UCSD-AML1 (cell line): ENCODE data around the gene ZNF165.
"Not testable (repeated sequence)": the region's sequence is repeated elsewhere in the genome, so short reads cannot be mapped to it uniquely, and the experiment has no call there.

Experiments
- DNase-seq: peaks from one replicate; lab custom pipeline; 2025; ENCODE audit not compliant: unreplicated experiment; lab: John Stamatoyannopoulos, UW

The ZNF165 gene

DNA sequence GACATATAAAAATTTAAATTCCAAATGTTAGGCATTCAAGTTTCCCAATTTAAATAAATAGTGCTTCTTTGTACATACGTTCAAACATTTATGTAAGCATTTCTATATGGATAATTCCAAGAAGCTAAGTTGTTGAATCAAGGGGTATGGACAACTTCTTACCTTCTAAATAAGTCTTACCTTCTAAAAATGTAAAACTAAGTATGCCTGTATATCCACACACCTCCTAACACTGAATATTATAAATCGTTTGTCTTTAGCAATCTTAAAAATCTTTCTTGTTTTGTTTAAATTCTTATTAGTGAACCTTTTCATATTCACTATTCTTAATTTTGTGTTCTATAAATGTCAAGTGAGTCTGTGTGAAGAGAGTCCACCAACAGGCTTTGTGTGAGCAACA is 41.5 kb downstream of the ZNF165 start:
- DNase-seq, result no peak

DNA sequence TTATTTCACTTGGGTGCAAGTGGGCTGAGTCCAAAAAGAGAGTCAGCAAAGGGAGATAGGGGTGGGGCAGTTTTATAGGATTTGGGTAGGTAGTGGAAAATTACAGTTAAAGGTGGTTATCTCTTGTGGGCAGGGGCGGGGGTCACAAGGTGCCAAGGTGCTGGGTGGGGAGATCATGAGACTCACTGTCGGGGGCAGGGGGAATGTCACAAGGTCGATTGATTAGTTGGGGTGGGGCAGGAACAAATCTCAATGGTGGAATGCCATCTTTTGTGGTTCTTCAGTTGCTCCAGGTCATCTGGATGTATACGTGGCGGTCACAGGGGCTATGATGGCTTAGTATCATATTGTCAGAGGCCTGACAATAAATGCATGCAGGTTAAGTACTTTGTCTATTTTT is 41.9 kb downstream of the ZNF165 start:
- not testable (repeated sequence) for DNase-seq

DNA sequence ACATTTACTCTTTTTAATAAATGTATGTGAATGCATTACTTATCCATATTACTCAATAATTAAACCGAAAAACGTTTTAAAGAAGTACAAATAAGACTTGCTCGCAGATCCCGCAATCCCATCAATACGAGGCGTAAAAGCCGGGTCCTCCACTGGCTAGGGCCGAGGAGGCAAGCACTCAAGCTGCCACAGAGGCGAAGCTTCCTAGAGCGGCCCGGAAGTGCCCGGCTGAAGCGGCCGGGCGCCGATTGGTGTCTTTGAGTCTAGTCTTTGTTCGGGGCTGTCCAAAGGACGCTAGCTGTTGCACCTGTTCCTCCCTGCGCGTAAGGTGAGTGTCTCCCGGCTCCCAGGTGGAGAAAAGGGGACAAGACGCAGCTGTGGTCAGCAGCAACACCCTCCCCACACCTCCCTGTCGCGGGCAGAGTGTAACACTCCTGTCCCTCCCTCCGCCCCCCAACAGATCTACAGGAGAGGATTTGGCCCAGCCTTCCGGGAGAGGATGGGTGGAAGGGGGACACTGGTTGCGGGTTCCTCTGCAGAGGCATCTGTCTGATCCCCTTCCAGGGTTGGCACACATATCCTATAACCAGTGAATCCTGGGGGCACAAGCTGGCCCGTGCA is 44.1 kb downstream of the ZNF165 start, which contains the start of gene ZSCAN16:
Gene ZSCAN16, plus strand, starts transcription at position 260 of the 621 bp plus-strand sequence. CDS start 835 bp downstream, outside the sequence.
- peak; percentile 80 for DNase-seq

DNA sequence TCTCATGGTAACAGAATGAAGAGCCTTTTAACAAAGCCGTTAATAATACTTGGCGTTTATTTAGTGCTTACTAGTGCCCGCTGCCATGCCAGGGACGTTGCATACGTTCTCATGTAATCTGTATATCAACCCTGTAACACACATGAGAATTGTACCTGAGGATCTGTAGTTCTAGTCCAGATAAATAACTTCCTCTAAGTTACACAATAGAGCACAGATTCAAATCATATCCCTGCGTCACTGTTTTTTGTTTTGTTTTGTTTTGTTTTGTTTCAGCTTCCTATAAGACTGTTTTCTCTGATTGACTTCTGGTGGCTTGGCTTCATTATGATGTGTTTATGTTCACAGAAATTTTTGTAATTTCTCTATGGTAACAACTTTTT is 44.6 kb downstream of the ZNF165 start:
- no peak for DNase-seq

DNA sequence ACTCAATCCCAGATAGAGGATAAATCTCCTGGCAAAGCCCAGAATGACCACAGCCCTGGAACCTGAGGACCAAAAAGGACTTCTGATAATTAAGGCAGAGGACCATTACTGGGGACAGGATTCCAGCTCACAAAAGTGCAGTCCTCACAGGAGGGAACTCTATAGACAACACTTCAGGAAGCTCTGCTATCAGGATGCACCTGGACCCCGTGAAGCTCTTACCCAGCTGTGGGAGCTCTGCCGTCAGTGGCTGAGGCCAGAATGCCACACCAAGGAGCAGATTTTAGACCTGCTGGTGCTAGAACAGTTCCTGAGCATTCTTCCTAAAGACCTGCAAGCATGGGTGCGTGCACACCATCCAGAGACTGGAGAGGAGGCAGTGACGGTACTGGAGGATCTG is 45.0 kb downstream of the ZNF165 start:
- no peak for DNase-seq

DNA sequence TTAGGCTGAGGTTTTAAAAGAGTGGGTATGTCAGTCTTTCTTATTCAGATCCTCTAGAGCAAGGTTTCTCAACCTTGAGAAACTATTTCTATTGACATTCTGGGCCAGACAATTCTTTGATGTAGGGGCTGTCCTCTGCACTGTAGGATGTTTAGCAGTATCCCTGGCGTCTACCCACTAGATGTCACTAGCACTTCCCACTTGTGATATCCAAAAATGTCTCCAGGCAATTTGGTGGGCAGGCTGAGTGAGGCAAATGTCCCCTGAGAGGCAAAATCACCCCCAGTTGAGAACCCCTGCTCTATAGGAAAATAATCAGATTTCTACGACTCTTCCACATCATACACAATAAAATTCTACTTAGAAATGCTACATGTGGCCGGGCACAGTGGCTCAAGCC is 53.6 kb downstream of the ZNF165 start:
- no peak for DNase-seq

DNA sequence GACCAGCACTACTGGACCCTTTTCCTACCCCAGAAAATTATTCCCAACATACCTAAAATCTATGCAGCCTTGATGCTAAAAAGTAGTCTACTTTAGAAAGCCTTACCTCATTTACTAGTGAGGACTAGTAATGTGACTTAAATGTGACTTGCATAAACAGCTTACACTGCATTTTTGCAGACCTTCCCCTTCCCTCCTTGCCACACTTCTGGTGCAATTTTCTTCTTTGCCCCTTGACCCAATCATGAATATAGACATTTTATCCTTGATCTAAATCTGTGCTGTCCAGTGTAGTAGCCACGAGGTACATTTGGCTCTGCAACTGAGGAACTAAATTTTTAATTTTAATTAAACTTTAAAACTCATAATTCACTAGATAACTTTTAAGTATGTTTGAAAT is 54.3 kb downstream of the ZNF165 start:
- no peak for DNase-seq

DNA sequence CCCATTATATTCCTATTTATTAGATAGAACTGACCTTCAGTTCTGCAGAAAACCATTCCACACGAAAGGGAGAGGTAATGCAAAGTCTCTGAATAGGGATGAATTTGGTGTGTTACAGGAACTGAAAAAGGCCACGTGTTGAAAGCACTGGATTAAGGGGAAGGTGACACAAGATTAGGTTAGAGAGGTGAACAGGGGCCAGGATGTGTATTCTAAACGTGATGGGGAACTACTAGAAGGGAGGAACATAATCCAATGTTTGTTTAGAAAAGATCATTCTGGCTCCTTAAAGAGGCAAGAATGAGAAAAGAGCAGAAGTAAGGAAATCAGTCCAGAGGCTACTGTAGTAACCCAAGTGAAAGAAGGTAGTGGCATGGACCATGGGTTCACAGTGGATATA is 55.0 kb downstream of the ZNF165 start:
- DNase-seq, result no peak

DNA sequence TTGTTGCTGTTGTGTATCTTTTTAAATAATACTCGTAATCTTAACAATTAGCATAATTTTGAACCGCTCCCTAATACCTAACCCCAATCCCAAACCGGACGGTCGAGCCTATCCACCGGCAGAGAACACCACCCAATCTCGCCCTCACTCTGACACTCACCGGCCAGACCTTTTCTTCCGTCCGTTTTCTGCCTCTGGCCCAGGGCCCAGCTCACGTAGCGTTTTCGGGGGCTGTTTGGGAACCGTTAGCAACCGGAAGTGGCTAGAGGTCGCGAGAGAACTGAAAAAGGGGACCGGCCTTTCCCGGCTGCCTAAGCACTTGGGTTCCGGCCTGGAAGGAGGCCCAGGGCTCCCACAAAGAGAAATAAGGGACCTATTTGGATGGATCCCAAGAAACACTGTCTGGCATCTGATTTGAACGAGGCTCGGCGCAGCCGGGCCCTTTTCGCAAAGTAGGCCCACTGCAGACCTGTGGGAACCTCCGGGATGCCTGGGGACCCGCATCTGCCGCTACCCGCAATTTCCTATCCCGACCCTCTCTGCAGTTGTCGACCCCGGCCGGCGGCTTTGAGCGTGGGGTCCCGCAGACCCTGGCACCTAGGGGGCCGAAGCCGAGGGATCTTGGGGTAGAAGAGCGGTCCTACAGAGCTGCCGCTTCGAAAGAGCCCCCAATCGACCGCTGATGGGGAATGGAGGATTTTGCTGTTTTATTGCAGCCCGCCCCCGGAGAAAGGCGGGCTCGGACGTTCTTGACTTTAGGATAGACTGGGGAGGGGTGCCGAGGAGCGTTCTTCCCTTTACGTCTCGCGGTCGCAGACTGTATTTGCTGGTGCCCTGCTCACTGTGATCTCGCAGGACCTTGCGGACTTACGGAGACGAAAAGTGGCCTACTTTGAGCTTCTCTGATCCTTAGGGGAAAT is 56.5 kb downstream of the ZNF165 start:
- DNase-seq, result peak; percentile 86

DNA sequence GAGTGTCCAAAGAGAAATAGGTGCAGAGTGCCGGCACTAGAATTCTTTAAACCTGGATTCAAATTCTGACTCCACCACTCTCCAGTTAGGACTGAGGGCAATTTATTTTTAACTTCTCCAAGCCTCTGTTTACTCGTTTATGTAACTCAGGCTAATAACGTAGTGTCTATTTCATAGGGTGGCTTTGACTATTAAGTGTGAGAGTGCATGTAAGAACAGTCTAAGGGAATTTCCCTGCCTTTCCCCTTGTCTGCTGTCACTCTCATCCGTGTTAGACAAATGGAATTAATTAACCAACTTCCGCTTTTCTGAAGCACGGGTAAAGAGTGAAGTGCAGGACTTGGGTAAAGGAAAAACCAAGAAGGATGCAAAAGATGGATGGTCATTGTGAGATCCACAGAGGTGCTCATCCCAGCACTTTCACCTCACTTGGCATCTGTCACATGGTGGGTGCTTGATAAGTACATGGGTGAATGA is 57.2 kb downstream of the ZNF165 start:
- no peak for DNase-seq
